Nephron progenitor cell (in vitro differentiated cells): ENCODE data around the gene HOXD13.
A peak's percentile ranks its signal among the peaks of the same experiment; 100 is the strongest.

Experiments
- DNase-seq: peaks from one replicate; pipeline ENCODE4 v3.0.0; 2021
- H3K27ac Mint-ChIP-seq: 2 replicates; pipeline ENCODE4 v1.8.0; 2021; ENCODE audit warnings: mild to moderate bottlenecking, moderate library complexity, mixed read lengths
- H3K27me3 Mint-ChIP-seq: 2 replicates; pipeline ENCODE4 v1.8.0; 2021; ENCODE audit warnings: mild to moderate bottlenecking, low read depth, mixed read lengths; ENCODE audit not compliant: poor library complexity
- H3K36me3 Mint-ChIP-seq: 2 replicates; pipeline ENCODE4 v1.8.0; 2021; ENCODE audit warnings: low read depth, mixed read lengths
- H3K4me1 Mint-ChIP-seq: 2 replicates; pipeline ENCODE4 v1.8.0; 2021; ENCODE audit warnings: mixed read lengths
- H3K4me3 Mint-ChIP-seq: 2 replicates; pipeline ENCODE4 v1.8.0; 2021; ENCODE audit warnings: mild to moderate bottlenecking, moderate library complexity, mixed read lengths
- H3K9me3 Mint-ChIP-seq: 2 replicates; pipeline ENCODE4 v1.8.0; 2021; ENCODE audit warnings: mild to moderate bottlenecking, moderate library complexity, mixed read lengths
- TF ChIP-seq, protein P1 (sequence below): fragments of 200-600 bp; sonication (generic); IDR thresholded peaks from 2 replicates; pipeline ENCODE4 v1.5.0; 2021; ENCODE audit warnings: antibody characterized with exemption

The HOXD13 gene

DNA sequence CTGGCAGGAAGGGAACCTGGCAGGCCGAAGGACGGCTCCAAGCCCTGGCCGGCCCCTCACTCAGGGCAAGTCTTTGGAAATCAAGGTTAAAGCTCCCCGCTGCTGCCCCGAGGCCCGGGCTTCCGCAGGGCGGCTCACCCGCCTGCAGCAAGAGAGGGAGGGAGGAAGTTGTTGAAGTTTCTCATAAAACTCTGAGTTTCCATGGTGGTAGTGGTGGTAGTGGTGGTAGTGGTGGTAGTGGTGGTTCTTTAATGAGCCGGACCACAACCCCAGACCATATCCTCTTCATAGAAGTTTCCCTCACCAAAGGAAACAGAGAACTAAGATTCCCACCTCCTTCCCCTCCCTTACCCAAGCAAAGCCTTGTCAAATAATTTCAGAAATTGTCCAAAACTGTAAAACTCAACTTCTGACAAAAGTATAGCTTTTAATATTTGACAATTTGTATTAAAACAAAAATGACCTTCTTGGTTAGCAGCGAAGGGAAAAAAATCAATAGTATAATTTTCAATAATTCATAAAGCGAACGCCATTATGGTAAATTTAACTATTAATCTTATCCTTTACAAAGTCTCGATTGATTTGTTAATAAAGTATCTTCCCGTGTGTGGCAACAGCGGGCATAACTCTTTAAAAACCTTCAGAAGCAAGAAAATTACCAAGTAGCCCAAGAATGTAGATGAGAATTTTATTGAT, 22.6 kb downstream of the HOXD13 start:
- DNase-seq, result peak; percentile 30
- Mint-ChIP-seq H3K9me3 (no peaks in the 10 kb centered on the region), H3K27ac (peak overlapping the region; percentile 88), H3K4me3 (peak overlapping the region; percentile 86), H3K4me1 (peaks cover 95% of the 10 kb centered on the region), H3K36me3 (no peaks in the 10 kb centered on the region), H3K27me3 (peaks cover 82% of the 10 kb centered on the region)
- TF ChIP-seq, protein P1, sequence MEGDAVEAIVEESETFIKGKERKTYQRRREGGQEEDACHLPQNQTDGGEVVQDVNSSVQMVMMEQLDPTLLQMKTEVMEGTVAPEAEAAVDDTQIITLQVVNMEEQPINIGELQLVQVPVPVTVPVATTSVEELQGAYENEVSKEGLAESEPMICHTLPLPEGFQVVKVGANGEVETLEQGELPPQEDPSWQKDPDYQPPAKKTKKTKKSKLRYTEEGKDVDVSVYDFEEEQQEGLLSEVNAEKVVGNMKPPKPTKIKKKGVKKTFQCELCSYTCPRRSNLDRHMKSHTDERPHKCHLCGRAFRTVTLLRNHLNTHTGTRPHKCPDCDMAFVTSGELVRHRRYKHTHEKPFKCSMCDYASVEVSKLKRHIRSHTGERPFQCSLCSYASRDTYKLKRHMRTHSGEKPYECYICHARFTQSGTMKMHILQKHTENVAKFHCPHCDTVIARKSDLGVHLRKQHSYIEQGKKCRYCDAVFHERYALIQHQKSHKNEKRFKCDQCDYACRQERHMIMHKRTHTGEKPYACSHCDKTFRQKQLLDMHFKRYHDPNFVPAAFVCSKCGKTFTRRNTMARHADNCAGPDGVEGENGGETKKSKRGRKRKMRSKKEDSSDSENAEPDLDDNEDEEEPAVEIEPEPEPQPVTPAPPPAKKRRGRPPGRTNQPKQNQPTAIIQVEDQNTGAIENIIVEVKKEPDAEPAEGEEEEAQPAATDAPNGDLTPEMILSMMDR, result no peak

DNA sequence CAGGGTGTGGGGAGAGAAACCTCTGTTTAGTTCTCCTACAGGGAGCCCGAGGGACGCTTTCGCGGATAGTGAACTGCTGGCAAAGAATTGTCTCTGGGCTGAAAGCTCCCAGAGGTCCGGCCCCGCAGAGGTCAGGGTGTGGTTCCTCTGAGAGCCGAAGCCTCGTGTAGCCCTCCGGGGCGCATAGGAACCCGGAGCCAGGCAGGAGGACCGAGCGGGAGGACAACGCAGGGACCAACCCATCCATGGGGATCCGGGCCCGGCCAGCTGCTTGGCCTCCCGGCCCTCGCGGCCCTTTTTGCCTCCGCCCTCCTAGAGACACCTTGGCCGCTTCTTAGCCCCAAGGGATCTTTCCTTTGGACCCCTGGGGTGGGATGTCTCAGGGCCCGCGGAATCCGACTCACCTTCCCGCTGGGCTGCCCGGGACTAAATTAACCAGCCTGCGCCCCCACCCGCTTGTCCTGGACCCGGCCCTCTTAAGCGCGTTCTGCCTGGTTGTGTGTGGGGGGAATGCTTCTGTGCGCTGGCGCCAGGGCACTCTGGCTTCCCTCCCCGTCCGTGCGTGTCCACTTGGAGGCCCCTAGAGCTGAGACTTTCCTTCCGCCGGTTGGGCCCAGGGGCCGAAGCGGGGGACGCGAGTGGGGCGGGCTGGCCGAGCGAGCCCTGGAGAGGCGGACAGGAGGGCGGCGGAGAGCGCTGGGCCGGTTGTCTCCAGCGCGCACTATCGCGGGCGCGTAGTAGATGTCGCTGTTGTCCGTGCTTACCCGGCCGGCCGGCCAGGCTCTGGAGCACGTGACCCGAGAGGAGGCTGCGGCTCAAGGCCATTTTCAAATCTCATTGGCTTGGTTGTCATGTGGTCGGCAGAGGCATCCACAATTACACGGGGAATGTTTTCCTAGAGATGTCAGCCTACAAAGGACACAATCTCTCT, 23.6 kb downstream of the HOXD13 start, which contains the start of gene HOXD10:
HOXD10 (plus strand) TSS at position 896 of the 931 bp plus-strand sequence. CDS start 56 bp downstream, outside the sequence.
- Mint-ChIP-seq H3K27me3 (peaks cover 74% of the 10 kb centered on the region), H3K9me3 (no peaks in the 10 kb centered on the region), H3K27ac (peak within 1 kb of the TSS; percentile 93), H3K4me3 (peak within 1 kb of the TSS; percentile 86), H3K36me3 (no peaks in the 10 kb centered on the region), H3K4me1 (peaks cover 96% of the 10 kb centered on the region)
- TF ChIP-seq, protein P1, result peak; percentile 54
- peak; percentile 85 for DNase-seq

DNA sequence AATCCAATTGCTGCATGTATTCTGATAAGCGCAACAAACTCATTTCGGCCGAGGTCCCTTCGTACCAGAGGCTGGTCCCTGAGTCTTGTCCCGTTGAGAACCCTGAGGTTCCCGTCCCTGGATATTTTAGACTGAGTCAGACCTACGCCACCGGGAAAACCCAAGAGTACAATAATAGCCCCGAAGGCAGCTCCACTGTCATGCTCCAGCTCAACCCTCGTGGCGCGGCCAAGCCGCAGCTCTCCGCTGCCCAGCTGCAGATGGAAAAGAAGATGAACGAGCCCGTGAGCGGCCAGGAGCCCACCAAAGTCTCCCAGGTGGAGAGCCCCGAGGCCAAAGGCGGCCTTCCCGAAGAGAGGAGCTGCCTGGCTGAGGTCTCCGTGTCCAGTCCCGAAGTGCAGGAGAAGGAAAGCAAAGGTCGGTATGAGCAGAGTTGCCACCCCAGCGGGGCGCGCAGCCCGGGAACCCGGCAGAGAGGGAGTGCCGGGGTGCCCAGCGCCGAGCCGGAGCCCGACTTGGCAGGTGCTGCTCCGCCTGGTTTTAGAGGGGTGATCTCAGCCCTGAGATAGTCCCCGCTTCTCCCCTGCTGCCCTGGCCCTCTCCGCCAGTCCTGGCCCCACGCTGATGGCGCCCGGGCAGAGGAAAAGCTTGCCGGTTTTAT, 24.8 kb downstream of the HOXD13 start:
- peak; percentile 20 for DNase-seq
- H3K27me3 Mint-ChIP-seq, result peaks cover 63% of the 10 kb centered on the region
- H3K4me3 Mint-ChIP-seq, result peak overlapping the region; percentile 86
- TF ChIP-seq, protein P1, result no peak
- no peaks in the 10 kb centered on the region for H3K9me3 Mint-ChIP-seq
- H3K27ac Mint-ChIP-seq, result peak overlapping the region; percentile 93
- peaks cover 85% of the 10 kb centered on the region for H3K4me1 Mint-ChIP-seq
- no peaks in the 10 kb centered on the region for H3K36me3 Mint-ChIP-seq

DNA sequence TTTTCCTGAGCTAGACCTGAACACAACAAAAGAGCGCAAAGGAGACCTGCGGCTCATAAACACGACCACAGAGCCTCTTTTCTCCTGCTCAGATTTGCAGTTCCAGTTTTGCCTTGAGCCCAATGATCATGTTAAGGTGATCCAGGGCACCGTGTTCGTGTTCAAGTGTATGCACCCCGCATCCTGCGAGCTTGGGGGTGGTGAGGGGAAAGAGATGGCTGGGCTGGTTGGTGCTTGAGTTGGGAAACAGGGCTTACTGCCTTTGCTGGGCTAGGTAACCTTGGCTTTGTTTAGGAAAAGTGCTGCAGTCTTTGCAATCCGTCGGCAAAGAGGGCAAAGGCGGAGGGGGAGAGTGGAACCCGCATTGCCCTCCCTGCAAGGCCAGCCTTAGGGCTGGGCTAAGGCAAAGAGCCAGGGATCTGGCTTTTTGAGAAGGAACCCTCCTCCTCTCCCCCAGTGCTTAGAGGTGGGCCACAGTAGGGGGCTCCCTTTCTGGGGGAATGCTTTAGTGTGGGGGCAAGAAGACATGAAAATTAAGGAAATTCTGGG, 25.4 kb downstream of the HOXD13 start:
- H3K4me3 Mint-ChIP-seq, result peak overlapping the region; percentile 86

More for the DNA sequence above, 25.4 kb downstream of the HOXD13 start:
- H3K27me3 Mint-ChIP-seq, result peaks cover 57% of the 10 kb centered on the region
- DNase-seq, result peak; percentile 11
- H3K9me3 Mint-ChIP-seq, result no peaks in the 10 kb centered on the region
- no peaks in the 10 kb centered on the region for H3K36me3 Mint-ChIP-seq
- peak overlapping the region; percentile 56 for H3K27ac Mint-ChIP-seq
- peaks cover 79% of the 10 kb centered on the region for H3K4me1 Mint-ChIP-seq
- TF ChIP-seq, protein P1, result no peak
